Rectal smooth muscle tissue (tissue), 1 donor: ENCODE measurements around the gene DLG2.

Source experiments
- H3K27ac ChIP-seq: one replicate; pipeline ENCODE4 v1.7.0; 2013; ENCODE audit warnings: low read depth, low read length, inconsistent platforms
- H3K27me3 ChIP-seq: one replicate; pipeline ENCODE4 v1.7.0; 2013; ENCODE audit warnings: low read length; ENCODE audit not compliant: control insufficient read depth, insufficient read depth
- H3K36me3 ChIP-seq: one replicate; pipeline ENCODE4 v1.7.0; 2013; ENCODE audit warnings: low read length; ENCODE audit not compliant: control insufficient read depth, insufficient read depth
- H3K4me1 ChIP-seq: one replicate; pipeline ENCODE4 v1.7.0; 2013; ENCODE audit warnings: low read length; ENCODE audit not compliant: control insufficient read depth, insufficient read depth
- H3K4me3 ChIP-seq: one replicate; pipeline ENCODE4 v1.7.0; 2013; ENCODE audit warnings: low read length
- H3K9ac ChIP-seq: one replicate; pipeline ENCODE4 v1.7.0; 2013; ENCODE audit warnings: low read length

DLG2 gene

GRCh38 chr11:83713708-83714107, 1913.4 kb downstream of the DLG2 start:
- H3K4me3 ChIP-seq = no peak overlapping the region

GRCh38 chr11:83711106-83711527, 1916.0 kb downstream of the DLG2 start:
- Histone ChIP-seq H3K27me3 (no peaks in the 10 kb centered on the region), H3K36me3 (no peaks in the 10 kb centered on the region), H3K27ac (no peak overlapping the region), H3K4me3 (no peak overlapping the region), H3K4me1 (no peaks in the 10 kb centered on the region), H3K9ac (no peak overlapping the region)

More at GRCh38 chr11:83713708-83714107, 1913.4 kb downstream of the DLG2 start:
- Histone ChIP-seq H3K36me3 (no peaks in the 10 kb centered on the region), H3K27ac (no peak overlapping the region), H3K4me1 (no peaks in the 10 kb centered on the region), H3K27me3 (no peaks in the 10 kb centered on the region), H3K9ac (no peak overlapping the region)

- Histone ChIP-seq H3K4me1 (no peaks in the 10 kb centered on the region), H3K36me3 (no peaks in the 10 kb centered on the region), H3K27ac (no peak overlapping the region), H3K4me3 (no peak overlapping the region), H3K9ac (no peak overlapping the region), H3K27me3 (no peaks in the 10 kb centered on the region)
Observed at GRCh38 chr11:83709434-83709833, 1917.7 kb downstream of the DLG2 start.

DNA sequence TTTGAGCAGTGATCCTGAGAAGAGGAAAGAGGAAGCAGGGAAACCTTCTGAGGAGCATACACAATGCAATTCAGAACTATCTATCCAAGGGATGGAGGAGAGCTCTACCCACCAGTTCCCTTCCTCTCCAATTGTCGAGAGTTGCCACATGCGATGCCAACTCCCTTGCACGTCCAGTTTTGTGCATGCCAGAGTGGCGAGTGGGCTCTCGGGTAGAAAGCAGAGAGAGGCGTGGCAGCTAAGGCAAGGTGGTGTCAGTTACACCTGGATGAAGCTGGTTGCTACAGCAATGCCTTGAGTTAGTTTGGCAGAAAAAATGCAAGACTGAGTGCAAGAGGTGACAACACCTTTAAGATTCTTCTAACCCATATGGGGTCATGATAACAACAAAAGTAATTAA, 1920.6 kb downstream of the DLG2 start:
- H3K4me3 ChIP-seq = no peak overlapping the region
- H3K27ac ChIP-seq = no peak overlapping the region
- H3K36me3 ChIP-seq = no peaks in the 10 kb centered on the region
- H3K4me1 ChIP-seq = no peaks in the 10 kb centered on the region
- no peaks in the 10 kb centered on the region for H3K27me3 ChIP-seq
- no peak overlapping the region for H3K9ac ChIP-seq

DNA sequence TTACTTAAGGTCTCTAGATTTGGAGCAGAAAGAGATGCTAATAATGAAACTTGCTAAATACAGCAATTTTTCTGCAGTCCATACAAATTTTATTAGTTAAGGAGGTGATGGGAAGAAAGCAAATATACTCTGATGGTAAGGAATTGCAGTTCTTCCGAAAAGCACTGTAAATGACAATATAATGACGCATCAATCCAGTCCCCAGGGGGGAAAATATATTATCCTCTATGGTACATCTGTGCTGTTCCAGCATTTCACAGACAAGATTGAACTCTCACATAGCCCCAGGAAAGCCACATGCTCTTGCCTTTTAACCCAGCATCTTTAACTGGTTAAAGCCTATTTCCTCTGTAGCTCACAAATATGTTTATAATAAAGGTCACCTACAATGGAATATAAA, 1924.3 kb downstream of the DLG2 start:
- Histone ChIP-seq H3K27ac (no peak overlapping the region), H3K4me1 (no peaks in the 10 kb centered on the region), H3K9ac (no peak overlapping the region), H3K4me3 (no peak overlapping the region), H3K27me3 (no peaks in the 10 kb centered on the region), H3K36me3 (no peaks in the 10 kb centered on the region)

DNA sequence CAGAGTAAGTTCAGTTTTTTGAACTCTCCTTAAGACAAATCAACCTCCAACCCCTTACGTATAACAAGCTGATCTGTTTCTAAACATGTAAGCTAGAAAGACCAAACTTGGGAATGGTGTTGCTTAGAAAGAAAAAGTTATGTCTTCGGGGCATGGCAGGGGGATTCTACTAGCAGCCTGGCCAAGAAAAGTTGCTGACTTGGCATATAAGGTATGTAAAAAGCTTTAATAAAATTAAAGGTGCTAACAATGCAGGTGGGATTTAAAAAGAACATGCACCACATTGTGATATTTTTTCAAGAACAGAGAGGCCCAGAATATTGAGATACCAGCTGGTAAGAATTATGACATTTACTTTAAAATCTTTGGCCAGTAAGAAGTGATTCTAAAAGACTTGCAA, 1929.6 kb downstream of the DLG2 start:
- Histone ChIP-seq H3K27ac (no peak overlapping the region), H3K9ac (no peak overlapping the region), H3K36me3 (no peaks in the 10 kb centered on the region), H3K4me3 (no peak overlapping the region), H3K27me3 (no peaks in the 10 kb centered on the region), H3K4me1 (no peaks in the 10 kb centered on the region)

GRCh38 chr11:83695046-83695445, 1932.1 kb downstream of the DLG2 start:
- H3K4me3 ChIP-seq = no peak overlapping the region

DNA sequence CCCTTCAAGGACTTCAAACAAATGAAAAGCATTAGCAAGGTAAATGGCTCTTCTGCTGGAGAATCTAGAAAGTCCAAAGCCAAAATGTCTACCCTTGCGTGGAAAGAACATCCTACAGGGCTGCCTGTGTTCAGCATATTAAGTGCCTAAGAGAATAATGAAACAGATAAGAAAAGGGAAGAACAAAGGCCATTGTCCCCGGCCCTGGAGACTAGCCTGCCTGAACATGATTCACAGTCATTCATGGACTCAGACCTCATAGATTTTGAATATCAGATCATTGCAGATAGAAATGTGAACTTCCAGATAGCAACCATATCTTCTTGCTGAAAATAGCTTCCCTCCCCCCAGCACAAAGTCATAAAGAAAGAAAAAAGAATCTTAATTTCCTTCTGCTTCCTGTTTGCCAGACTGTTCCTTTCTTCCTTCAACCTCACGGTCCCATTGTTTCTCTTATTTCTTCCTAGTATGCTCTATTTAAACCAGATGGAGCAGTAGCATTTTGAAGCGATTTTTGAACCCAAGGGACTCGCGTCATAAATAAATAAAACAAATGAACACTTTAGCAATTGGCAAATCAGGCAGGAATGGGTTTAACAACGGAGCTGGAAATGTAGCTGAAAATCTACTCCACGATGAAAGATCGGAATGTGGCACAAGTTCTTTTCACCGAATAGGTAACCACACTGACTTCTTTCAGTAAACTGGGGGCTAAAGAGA, 1932.8 kb downstream of the DLG2 start:
- H3K27ac ChIP-seq = no peak overlapping the region
- no peak overlapping the region for H3K9ac ChIP-seq
- no peak overlapping the region for H3K4me3 ChIP-seq
- H3K4me1 ChIP-seq = peaks cover 4% of the 10 kb centered on the region
- H3K27me3 ChIP-seq = no peaks in the 10 kb centered on the region
- no peaks in the 10 kb centered on the region for H3K36me3 ChIP-seq

More at GRCh38 chr11:83695046-83695445, 1932.1 kb downstream of the DLG2 start:
- H3K4me1 ChIP-seq = peaks cover 4% of the 10 kb centered on the region
- H3K36me3 ChIP-seq = no peaks in the 10 kb centered on the region
- no peak overlapping the region for H3K27ac ChIP-seq
- H3K27me3 ChIP-seq = no peaks in the 10 kb centered on the region
- H3K9ac ChIP-seq = no peak overlapping the region

DNA sequence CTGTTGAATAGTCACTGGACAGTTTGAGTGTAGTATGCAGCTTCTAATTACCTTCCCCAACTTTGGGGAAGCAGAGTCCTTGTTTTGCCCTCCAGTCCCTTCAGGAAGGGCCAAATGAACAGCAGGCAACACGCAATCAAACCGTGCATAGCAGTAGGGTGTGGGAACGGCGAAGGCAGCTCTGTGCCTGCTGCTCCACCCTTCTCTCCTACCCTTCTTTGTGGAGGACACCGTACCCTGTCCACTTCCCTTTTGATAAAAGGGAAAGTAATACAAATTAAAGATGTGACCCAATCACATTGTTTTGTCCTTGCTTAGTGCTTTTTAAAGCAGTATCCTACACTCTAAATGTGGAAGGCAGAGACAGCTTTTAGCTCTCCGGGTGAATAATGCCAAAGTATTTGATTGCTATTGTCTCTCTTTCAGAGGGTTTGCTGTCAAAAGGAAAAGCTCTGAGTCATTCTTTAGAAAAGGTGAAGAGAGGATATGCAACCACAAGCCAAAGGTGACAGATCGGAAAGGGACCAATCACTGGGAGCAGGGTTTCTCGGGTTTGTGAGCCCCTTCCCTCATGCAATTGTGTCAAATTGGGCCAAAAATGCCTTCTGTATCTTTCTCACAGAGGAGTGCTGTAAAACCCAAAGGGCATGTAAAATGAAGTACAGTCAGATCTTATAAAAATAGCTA, 1933.7 kb downstream of the DLG2 start:
- Histone ChIP-seq H3K27ac (no peak overlapping the region), H3K36me3 (no peaks in the 10 kb centered on the region), H3K9ac (no peak overlapping the region), H3K4me3 (no peak overlapping the region), H3K27me3 (no peaks in the 10 kb centered on the region), H3K4me1 (peaks cover 4% of the 10 kb centered on the region)

- peaks cover 4% of the 10 kb centered on the region for H3K4me1 ChIP-seq
- H3K4me3 ChIP-seq = no peak overlapping the region
- no peak overlapping the region for H3K27ac ChIP-seq
- no peaks in the 10 kb centered on the region for H3K27me3 ChIP-seq
- H3K36me3 ChIP-seq = no peaks in the 10 kb centered on the region
- H3K9ac ChIP-seq = no peak overlapping the region
Observed at GRCh38 chr11:83692675-83693074, 1934.5 kb downstream of the DLG2 start.

DNA sequence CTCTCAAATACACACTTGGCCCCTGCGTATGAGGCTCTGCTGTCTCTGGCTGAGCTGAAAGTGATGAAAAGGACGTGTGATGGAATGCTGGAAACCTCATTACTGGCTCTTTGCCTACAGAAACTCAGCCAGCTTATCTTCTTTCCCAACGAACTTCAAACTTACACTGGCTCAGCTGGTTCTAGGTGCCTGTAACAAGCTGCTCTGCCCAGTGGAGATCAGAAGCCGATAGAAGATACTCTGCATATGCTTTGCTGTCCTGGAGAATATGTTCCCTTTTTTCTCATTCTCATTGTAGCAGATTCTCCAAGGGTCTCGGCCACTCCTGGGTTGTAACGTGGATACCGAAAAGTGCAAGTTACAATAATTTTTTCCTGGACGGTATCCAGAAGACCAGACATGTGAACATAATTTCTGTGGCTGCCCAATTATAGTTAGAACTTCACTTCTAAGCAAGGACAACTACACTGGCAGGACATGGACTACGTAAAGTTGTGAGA, 1935.6 kb downstream of the DLG2 start:
- no peak overlapping the region for H3K4me3 ChIP-seq
- no peak overlapping the region for H3K9ac ChIP-seq
- no peaks in the 10 kb centered on the region for H3K27me3 ChIP-seq
- H3K27ac ChIP-seq = no peak overlapping the region
- H3K4me1 ChIP-seq = peaks cover 4% of the 10 kb centered on the region
- no peaks in the 10 kb centered on the region for H3K36me3 ChIP-seq

- Histone ChIP-seq H3K4me3 (no peak overlapping the region), H3K36me3 (no peaks in the 10 kb centered on the region), H3K9ac (no peak overlapping the region), H3K4me1 (peaks cover 4% of the 10 kb centered on the region), H3K27me3 (no peaks in the 10 kb centered on the region), H3K27ac (no peak overlapping the region)
Observed at GRCh38 chr11:83689144-83689780, 1937.9 kb downstream of the DLG2 start.
